Fibroblast of the aortic adventitia (primary cell): ENCODE data around the gene FKBP10. TPM values are rescaled to one million over a fixed set of nuclear protein-coding genes. Genes with fewer than 3 reads are reported as not detected.

Experiments used
- DNase-seq: peaks from one replicate; pipeline ENCODE4 v3.0.0-alpha.2; 2010; ENCODE audit warnings: low read depth
- H3K4me3 ChIP-seq: 2 replicates; pipeline ENCODE4 v1.5.1; 2011; ENCODE audit warnings: low read depth, mild to moderate bottlenecking, control low read depth, low read length, moderate library complexity
- CTCF ChIP-seq: IDR thresholded peaks from 2 replicates; pipeline ENCODE4 v1.5.1; 2011; ENCODE audit warnings: mild to moderate bottlenecking, low read length, control low read depth, inconsistent platforms; ENCODE audit not compliant: insufficient read depth
- total RNA-seq: library from RNA; depleted of rRNA; stranded (reverse); fragments of >200 nt; gene quantifications from 2 replicates; pipeline ENCODE4 v1.2.3, GENCODE V29; 2012; ENCODE audit warnings: low replicate concordance

FKBP10 gene
- total RNA-seq, 1 donor, result 270 TPM

DNA sequence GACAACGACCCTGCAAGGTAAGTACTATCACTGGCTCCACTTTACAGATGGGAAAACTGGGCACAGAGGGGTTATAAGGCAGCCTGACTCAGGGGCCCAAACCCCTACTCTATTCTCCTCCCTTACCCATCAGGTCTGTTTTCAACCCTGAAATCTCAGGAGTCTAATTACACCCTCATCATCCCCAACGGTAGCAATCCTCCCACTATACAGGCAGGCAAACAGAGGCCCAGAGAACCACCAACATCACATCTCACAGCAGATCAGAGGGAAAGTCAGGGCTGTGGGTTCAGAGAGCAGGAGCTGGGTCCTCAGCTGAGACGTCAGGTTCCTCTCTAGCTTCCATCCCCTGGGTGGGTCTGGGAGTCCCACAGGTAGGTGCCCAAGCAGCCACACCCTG, 42.8 kb upstream of the FKBP10 start:
- no peak for DNase-seq
- TF ChIP-seq CTCF, result no peak
- no peak overlapping the region for H3K4me3 ChIP-seq

GRCh38 chr17:41771389-41772206, 41.2 kb upstream of the FKBP10 start:
- H3K4me3 ChIP-seq, result no peak overlapping the region
- no peak for TF ChIP-seq CTCF
- DNase-seq, result no peak

- no peak for DNase-seq
- TF ChIP-seq CTCF, result no peak
- no peak overlapping the region for H3K4me3 ChIP-seq
Observed at GRCh38 chr17:41772218-41772585, 40.6 kb upstream of the FKBP10 start.

- no peak overlapping the region for H3K4me3 ChIP-seq
- TF ChIP-seq CTCF, result no peak
- DNase-seq, result no peak
Observed at GRCh38 chr17:41772586-41773189, 40.1 kb upstream of the FKBP10 start.

DNA sequence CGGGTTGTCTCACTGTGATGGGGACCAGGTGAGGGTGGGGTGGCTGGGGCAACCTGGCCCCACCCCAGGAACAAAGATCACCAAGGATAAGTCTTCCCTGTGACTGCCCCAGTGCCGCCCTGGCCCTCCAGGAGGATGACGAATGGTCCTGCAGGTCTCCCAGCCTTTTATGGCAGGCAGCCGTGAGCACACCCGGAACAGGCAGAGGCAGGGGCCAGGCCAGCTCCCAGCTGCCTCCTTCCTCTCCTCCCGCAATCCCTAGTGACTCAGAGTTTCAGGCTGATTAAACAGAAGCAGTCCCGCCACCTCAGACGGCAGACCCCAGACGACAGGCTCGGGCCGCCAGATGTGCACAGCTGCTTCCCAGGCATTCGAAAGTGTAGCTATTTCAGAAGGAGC, 39.6 kb upstream of the FKBP10 start:
- no peak for TF ChIP-seq CTCF
- DNase-seq, result peak; percentile 64
- no peak overlapping the region for H3K4me3 ChIP-seq

DNA sequence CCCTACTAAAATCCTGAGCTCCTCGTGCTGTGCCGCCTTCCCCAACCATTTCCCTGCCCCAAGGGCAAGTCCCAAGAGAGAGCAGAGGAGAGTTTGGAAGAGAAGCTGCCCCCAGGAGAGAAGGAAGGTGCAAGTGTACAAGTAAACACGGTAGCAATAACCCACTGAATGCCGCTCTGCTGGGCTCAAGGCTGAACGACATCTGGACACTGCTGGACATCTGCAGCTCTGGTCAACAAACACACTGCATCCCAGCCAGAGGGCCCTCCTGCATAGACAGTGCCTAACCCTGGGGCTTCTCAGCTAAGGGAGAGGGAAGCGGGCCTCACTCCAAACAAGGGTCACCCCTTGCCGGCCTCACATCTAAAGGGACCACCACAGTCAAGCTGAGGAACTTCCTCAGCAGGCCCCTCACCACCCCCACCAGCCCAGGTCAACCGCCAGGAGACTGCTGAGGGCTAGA, 39.0 kb upstream of the FKBP10 start:
- DNase-seq, result no peak
- no peak for TF ChIP-seq CTCF
- no peak overlapping the region for H3K4me3 ChIP-seq
